SK-N-SH (cell line): ENCODE data around the gene RUNDC3A. TPM values are rescaled to one million over a fixed set of nuclear protein-coding genes. Genes with fewer than 3 reads are reported as not detected.

Source experiments
- CTCF ChIA-PET: fragments of 300-600, 350-600 bp; formaldehyde crosslinking; extraction: SDS; loops from one replicate; lab custom pipeline; 2021; lab: Yijun Ruan, JAX
- POLR2A ChIA-PET: fragments of 350-600 bp; sonication (Branson Sonifier 250); formaldehyde crosslinking; extraction: SDS; loops from one replicate; lab custom pipeline; 2020; ENCODE audit warnings: antibody characterized with exemption, inconsistent platforms; lab: Yijun Ruan, JAX
- DNase-seq: peaks from one replicate; pipeline ENCODE4 v3.0.0; 2012
- H2AFZ ChIP-seq: fragments of 200-600 bp; sonication (generic); 2 replicates; pipeline ENCODE4 v1.8.1; 2016; ENCODE audit warnings: antibody characterized with exemption, mild to moderate bottlenecking, low read depth
- H3F3A ChIP-seq: fragments of 200-600 bp; sonication (generic); replicated peaks from 2 replicates; pipeline ENCODE3; 2016; ENCODE audit warnings: antibody characterized with exemption, mild to moderate bottlenecking; ENCODE audit not compliant: insufficient read depth
- H3K27ac ChIP-seq, 2 experiments: fragments of 200-500 bp in 1 of 2; fragments of 200-600 bp in 1 of 2; sonication (Bioruptor generic) in 1 of 2; sonication (generic), shearing (Covaris generic) in 1 of 2; 2 replicates each; pipeline versions ENCODE4 v1.5.1 to v1.6.1; 2014 to 2016; ENCODE audit warnings: low read depth in 2 of 2, inconsistent platforms in 1 of 2, low read length in 1 of 2, mild to moderate bottlenecking in 1 of 2, mixed read lengths in 1 of 2
- H3K27me3 ChIP-seq: fragments of 200-600 bp; sonication (generic), shearing (Covaris generic); 2 replicates; pipeline ENCODE4 v1.6.1; 2016; ENCODE audit warnings: mixed run types; ENCODE audit not compliant: insufficient read depth
- H3K36me3 ChIP-seq, 2 experiments: fragments of 200-500 bp in 1 of 2; fragments of 200-600 bp in 1 of 2; sonication (Bioruptor generic) in 1 of 2; sonication (generic) in 1 of 2; replicated peaks in 1 of 2; 2 replicates each; pipeline versions ENCODE3 to v1.5.1; 2014 to 2016; ENCODE audit warnings: low read length in 1 of 2, mild to moderate bottlenecking in 1 of 2; ENCODE audit not compliant: insufficient read depth in 2 of 2, control insufficient read depth in 1 of 2
- H3K4me1 ChIP-seq, 2 experiments: fragments of 200-500 bp in 1 of 2; fragments of 200-600 bp in 1 of 2; sonication (Bioruptor generic) in 1 of 2; sonication (generic), shearing (Covaris generic) in 1 of 2; 2 replicates each; pipeline versions ENCODE4 v1.5.1 to v1.6.1; 2014 to 2016; ENCODE audit warnings: low read depth in 1 of 2, low read length in 1 of 2, mixed run types in 1 of 2; ENCODE audit not compliant: insufficient read depth in 2 of 2, control insufficient read depth in 1 of 2
- H3K4me2 ChIP-seq: fragments of 200-600 bp; sonication (generic), shearing (Covaris generic); 2 replicates; pipeline ENCODE4 v1.6.1; 2017; ENCODE audit warnings: mixed run types
- H3K4me3 ChIP-seq, 2 experiments: fragments of 200-500 bp in 1 of 2; fragments of 200-600 bp in 1 of 2; sonication (Bioruptor generic) in 1 of 2; sonication (generic), shearing (Covaris generic) in 1 of 2; 2 replicates each; pipeline versions ENCODE4 v1.5.1 to v1.8.1; 2014 to 2016; ENCODE audit warnings: low read depth in 2 of 2, inconsistent platforms in 1 of 2, low read length in 1 of 2, mild to moderate bottlenecking in 1 of 2, mixed read lengths in 1 of 2, moderate library complexity in 1 of 2
- H3K79me2 ChIP-seq: fragments of 200-600 bp; sonication (generic); 2 replicates; pipeline ENCODE4 v1.8.1; 2017; ENCODE audit warnings: mild to moderate bottlenecking; ENCODE audit not compliant: insufficient read depth
- H3K9ac ChIP-seq: fragments of 200-600 bp; sonication (generic); 2 replicates; pipeline ENCODE4 v1.6.1; 2017; ENCODE audit warnings: mixed run types
- H3K9me2 ChIP-seq: fragments of 200-600 bp; sonication (generic); 2 replicates; pipeline ENCODE4 v1.6.1; 2017; ENCODE audit warnings: mixed run types
- H3K9me3 ChIP-seq: fragments of 200-600 bp; sonication (generic); 2 replicates; pipeline ENCODE4 v1.6.1; 2017; ENCODE audit warnings: mixed run types, mild to moderate bottlenecking, moderate library complexity
- H4K20me1 ChIP-seq: fragments of 200-600 bp; sonication (generic); 2 replicates; pipeline ENCODE4 v1.6.1; 2017; ENCODE audit warnings: mild to moderate bottlenecking, mixed run types; ENCODE audit not compliant: insufficient read depth
- CHD2 ChIP-seq: fragments of 150-350 bp; IDR thresholded peaks from 2 replicates; pipeline ENCODE4 v1.6.1; 2018; ENCODE audit warnings: low read length; ENCODE audit not compliant: partially characterized antibody
- ELF1 ChIP-seq: IDR thresholded peaks from 2 replicates; pipeline ENCODE4 v1.4.0; 2012
- EP300 ChIP-seq, 2 experiments: IDR thresholded peaks; 2 replicates each; pipeline versions ENCODE4 v1.4.0 to v1.6.1; 2012; ENCODE audit warnings: borderline replicate concordance in 1 of 2, low read depth in 1 of 2, low read length in 1 of 2
- FOXJ3 ChIP-seq: sonication (generic); formaldehyde crosslinking; IDR thresholded peaks from 2 replicates; pipeline ENCODE4 v1.5.1; 2020; ENCODE audit warnings: mild to moderate bottlenecking, missing genetic modification reagents
- JUND ChIP-seq: IDR thresholded peaks from 2 replicates; pipeline ENCODE4 v1.4.0; 2012
- MEF2A ChIP-seq: IDR thresholded peaks from 2 replicates; pipeline ENCODE4 v1.4.0; 2012; ENCODE audit warnings: low read depth, borderline replicate concordance
- MXI1 ChIP-seq: IDR thresholded peaks from 2 replicates; pipeline ENCODE4 v1.6.1; 2012; ENCODE audit warnings: mild to moderate bottlenecking, low read depth, low read length, improper control_type of control experiment
- NFIC ChIP-seq: IDR thresholded peaks from 2 replicates; pipeline ENCODE4 v1.4.0; 2012; ENCODE audit warnings: borderline replicate concordance
- NRF1 ChIP-seq: IDR thresholded peaks from 2 replicates; pipeline ENCODE4 v1.6.1; 2012; ENCODE audit warnings: low read depth, mild to moderate bottlenecking, low read length
- POLR2AphosphoS5 ChIP-seq: IDR thresholded peaks from 2 replicates; pipeline ENCODE4 v1.6.1; 2012; ENCODE audit warnings: low read depth, low read length
- RAD21 ChIP-seq: IDR thresholded peaks from 2 replicates; pipeline ENCODE4 v1.6.1; 2012; ENCODE audit warnings: mild to moderate bottlenecking, low read length
- RCOR1 ChIP-seq: fragments of 150-350 bp; IDR thresholded peaks from 2 replicates; pipeline ENCODE4 v1.6.1; 2017; ENCODE audit warnings: antibody characterized with exemption, low read length
- RFX5 ChIP-seq: IDR thresholded peaks from 2 replicates; pipeline ENCODE4 v1.6.1; 2012; ENCODE audit warnings: mild to moderate bottlenecking, improper control_type of control experiment, low read length
- RXRA ChIP-seq: IDR thresholded peaks from 2 replicates; pipeline ENCODE4 v1.4.0; 2012; ENCODE audit warnings: low read depth, mild to moderate bottlenecking, borderline replicate concordance
- SIN3A ChIP-seq: IDR thresholded peaks from 2 replicates; pipeline ENCODE4 v1.6.1; 2012; ENCODE audit warnings: low read depth, mild to moderate bottlenecking, low read length, moderate library complexity, borderline replicate concordance
- TCF12 ChIP-seq: IDR thresholded peaks from 2 replicates; pipeline ENCODE4 v1.4.0; 2012
- TEAD4 ChIP-seq: IDR thresholded peaks from 2 replicates; pipeline ENCODE4 v1.4.0; 2012; ENCODE audit warnings: mild to moderate bottlenecking, borderline replicate concordance; ENCODE audit not compliant: insufficient read depth
- YY1 ChIP-seq: IDR thresholded peaks from 2 replicates; pipeline ENCODE4 v1.4.0; 2012; ENCODE audit warnings: low read depth, mild to moderate bottlenecking
- whole genome bisulfite sequencing: methylation state at CpG from one replicate; pipeline ENCODE4 v1.1.6; 2017; ENCODE audit warnings: low lambda C conversion rate; 5-methylcytosine and 5-hydroxymethylcytosine counted together
- polyA plus RNA-seq, 3 experiments: library from polyadenylated mRNA; depleted of rRNA; stranded (reverse); fragments of >200 nt; gene quantifications; 2 replicates each; pipeline ENCODE4 v1.2.3, GENCODE V29; 2012
- TF ChIP-seq, protein P1 (sequence below): IDR thresholded peaks from 2 replicates; pipeline ENCODE4 v1.4.0; 2012; ENCODE audit warnings: low read depth, borderline replicate concordance
- TF ChIP-seq, protein P2 (sequence below): fragments of 200-600 bp; sonication (generic); IDR thresholded peaks from 2 replicates; pipeline ENCODE4 v1.6.1; 2017; ENCODE audit warnings: antibody characterized with exemption, mild to moderate bottlenecking, moderate library complexity

The RUNDC3A gene
- polyA plus RNA-seq, 1 of the 3 experiments (the other 2 are of a cell fraction) = 8.9 TPM

DNA sequence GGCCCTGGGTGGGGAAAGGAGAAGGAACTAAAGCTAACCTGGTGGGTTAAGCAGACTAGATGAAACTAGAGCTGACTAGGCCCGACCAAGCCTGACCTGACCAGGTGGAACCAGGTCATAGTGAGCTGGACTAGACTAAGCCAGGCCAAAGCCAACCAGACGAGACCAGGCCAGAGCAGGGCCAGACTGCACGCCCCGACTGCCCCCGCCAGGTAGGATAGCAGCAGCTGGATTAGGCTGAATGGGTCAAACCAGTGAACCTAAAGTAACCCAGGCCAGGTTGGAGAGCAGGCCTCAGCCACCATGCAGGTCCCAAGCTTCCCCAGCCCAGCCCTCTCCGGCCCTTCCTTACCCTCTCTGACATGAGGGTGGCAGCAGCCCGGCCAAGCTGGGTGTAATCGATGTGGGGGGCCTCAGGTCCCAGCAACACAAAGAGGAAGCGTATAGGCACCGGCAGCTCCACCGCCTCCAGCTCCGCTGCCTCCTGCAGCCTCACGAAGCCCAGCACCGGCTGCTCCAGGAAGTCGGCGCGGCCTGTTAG is 49.5 kb upstream of the RUNDC3A start:
- Histone ChIP-seq H2AFZ (no peak overlapping the region), H3K9ac (no peak overlapping the region), H3K9me2 (no peaks in the 10 kb centered on the region)
- WGBS = 82% methylated on average over 14 of the region's 17 CpGs
- TF ChIP-seq YY1 = no peak
- TF ChIP-seq MXI1 = no peak
- TF ChIP-seq TCF12 = no peak
- no peak for TF ChIP-seq EP300 (IDR thresholded peaks at IDR 0.05; ENCODE audit: borderline replicate concordance in 1 of 2, low read depth in 1 of 2, low read length in 1 of 2)
- TF ChIP-seq, all 33 proteins: peak for 0
- POLR2A ChIA-PET = interaction anchor here (1.1 kb wide), 1 partner anchor 50 kb away, joined by 4 read pairs; the partner anchor contains the start of gene RUNDC3A
- H4K20me1 ChIP-seq = no peaks in the 10 kb centered on the region
- no peak for DNase-seq
- H3F3A ChIP-seq = no peaks in the 10 kb centered on the region
- CTCF ChIA-PET = interaction anchor here (1.0 to 1.6 kb wide), 3 partner anchors 8 to 91 kb away, joined by 3 to 5 read pairs (median 4); no protein-coding TSS in a partner anchor
- H3K27me3 ChIP-seq = no peaks in the 10 kb centered on the region
- H3K4me3 ChIP-seq = no peak overlapping the region
- H3K9me3 ChIP-seq = no peaks in the 10 kb centered on the region
- H3K4me2 ChIP-seq = no peak overlapping the region
- no peaks in the 10 kb centered on the region for H3K36me3 ChIP-seq
- H3K4me1 ChIP-seq = no peaks in the 10 kb centered on the region; a peak in 1 of 4 replicates
- H3K79me2 ChIP-seq = no peaks in the 10 kb centered on the region
- H3K27ac ChIP-seq = no peak overlapping the region

DNA sequence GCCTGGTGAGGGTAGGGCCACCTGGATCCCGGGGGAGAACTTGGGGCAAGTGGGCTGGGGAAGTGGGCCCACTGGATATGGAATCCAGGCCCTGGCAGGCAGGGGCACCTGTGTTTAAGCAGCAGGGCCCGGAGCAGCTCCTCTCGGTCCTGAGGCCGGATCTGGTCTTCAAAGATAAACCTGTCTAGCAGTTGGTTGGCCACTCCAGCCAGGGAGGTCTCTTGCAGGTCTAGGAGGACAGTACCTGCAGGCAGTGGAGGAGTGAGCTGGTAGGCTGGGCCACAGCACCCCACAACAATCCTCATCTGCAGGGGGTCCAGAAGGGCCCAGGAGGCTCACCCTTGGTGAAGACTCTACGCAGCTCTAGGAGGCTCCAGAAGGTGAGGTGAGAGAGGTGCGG is 48.1 kb upstream of the RUNDC3A start:
- H3K4me2 ChIP-seq = no peak overlapping the region
- no peaks in the 10 kb centered on the region for H3K36me3 ChIP-seq
- no peaks in the 10 kb centered on the region for H3K9me3 ChIP-seq
- no peak overlapping the region for H3K4me3 ChIP-seq
- H3K27me3 ChIP-seq = no peaks in the 10 kb centered on the region
- no peak overlapping the region for H3K9ac ChIP-seq
- H3K79me2 ChIP-seq = no peaks in the 10 kb centered on the region
- H4K20me1 ChIP-seq = no peaks in the 10 kb centered on the region
- TF ChIP-seq RCOR1 = no peak
- no peak for TF ChIP-seq MEF2A
- TF ChIP-seq FOXJ3 = no peak
- no peak for TF ChIP-seq RFX5
- TF ChIP-seq RAD21 = no peak
- TF ChIP-seq JUND = no peak
- no peak for TF ChIP-seq TEAD4
- DNase-seq = no peak
- H3K9me2 ChIP-seq = no peaks in the 10 kb centered on the region
- WGBS = 79% methylated on average over 6 of the region's 6 CpGs
- H2AFZ ChIP-seq = no peak overlapping the region
- no peaks in the 10 kb centered on the region; a peak in 1 of 4 replicates for H3K4me1 ChIP-seq
- ChIA-PET CTCF (no interaction called here), POLR2A (no interaction called here)
- H3K27ac ChIP-seq = no peak overlapping the region
- no peaks in the 10 kb centered on the region for H3F3A ChIP-seq

DNA sequence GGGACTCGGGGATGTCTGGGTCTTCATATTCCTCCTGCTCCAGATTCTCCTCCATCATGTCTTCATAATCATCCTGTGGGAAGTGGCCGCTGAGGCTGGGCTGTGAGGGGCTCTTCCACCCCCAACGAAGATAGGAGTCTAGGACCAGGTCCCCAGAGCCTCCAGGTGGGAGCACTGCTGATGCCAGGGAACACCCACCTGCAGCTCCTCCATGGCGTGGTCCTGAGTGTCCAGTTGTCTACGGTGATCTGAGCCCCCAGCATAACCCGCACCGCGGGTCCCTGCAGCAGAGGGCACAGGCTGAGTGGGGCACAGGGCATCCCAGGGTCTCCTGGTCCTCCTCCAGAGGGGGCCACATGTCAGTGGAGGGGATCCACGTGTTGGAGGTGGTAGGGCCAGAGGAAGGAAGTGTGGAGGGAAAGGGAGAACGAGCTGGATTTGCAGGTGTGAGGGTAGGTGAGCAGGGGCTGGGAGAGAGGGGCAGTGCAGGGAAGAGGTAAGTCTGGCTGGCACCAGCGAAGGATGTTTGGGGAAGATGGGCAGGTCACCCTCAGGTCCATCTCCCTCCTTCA is 45.7 kb upstream of the RUNDC3A start:
- no peaks in the 10 kb centered on the region for H3K79me2 ChIP-seq
- no peak overlapping the region for H3K27ac ChIP-seq
- H3K4me1 ChIP-seq = peaks cover 0 to 3% of the 10 kb centered on the region in 2 experiments; a peak in 1 of 4 replicates
- no peak overlapping the region for H3K4me3 ChIP-seq
- H3K36me3 ChIP-seq = no peaks in the 10 kb centered on the region
- no peak overlapping the region for H2AFZ ChIP-seq
- no peaks in the 10 kb centered on the region for H3F3A ChIP-seq
- H4K20me1 ChIP-seq = no peaks in the 10 kb centered on the region
- POLR2A ChIA-PET = no interaction called here
- no peaks in the 10 kb centered on the region for H3K27me3 ChIP-seq
- no peaks in the 10 kb centered on the region for H3K9me3 ChIP-seq
- H3K4me2 ChIP-seq = no peak overlapping the region
- no peak overlapping the region for H3K9ac ChIP-seq
- no peak for DNase-seq
- CTCF ChIA-PET = interaction anchor here (0.7 to 1.5 kb wide), 3 partner anchors 40 to 270 kb away, joined by 3 to 4 read pairs (median 3); no protein-coding TSS in a partner anchor
- H3K9me2 ChIP-seq = no peaks in the 10 kb centered on the region
- 35% methylated on average over 8 of the region's 11 CpGs for WGBS
- TF ChIP-seq, protein P1, sequence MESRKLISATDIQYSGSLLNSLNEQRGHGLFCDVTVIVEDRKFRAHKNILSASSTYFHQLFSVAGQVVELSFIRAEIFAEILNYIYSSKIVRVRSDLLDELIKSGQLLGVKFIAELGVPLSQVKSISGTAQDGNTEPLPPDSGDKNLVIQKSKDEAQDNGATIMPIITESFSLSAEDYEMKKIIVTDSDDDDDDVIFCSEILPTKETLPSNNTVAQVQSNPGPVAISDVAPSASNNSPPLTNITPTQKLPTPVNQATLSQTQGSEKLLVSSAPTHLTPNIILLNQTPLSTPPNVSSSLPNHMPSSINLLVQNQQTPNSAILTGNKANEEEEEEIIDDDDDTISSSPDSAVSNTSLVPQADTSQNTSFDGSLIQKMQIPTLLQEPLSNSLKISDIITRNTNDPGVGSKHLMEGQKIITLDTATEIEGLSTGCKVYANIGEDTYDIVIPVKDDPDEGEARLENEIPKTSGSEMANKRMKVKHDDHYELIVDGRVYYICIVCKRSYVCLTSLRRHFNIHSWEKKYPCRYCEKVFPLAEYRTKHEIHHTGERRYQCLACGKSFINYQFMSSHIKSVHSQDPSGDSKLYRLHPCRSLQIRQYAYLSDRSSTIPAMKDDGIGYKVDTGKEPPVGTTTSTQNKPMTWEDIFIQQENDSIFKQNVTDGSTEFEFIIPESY = no peak
- TF ChIP-seq MXI1 (no peak), YY1 (no peak), ELF1 (no peak), SIN3A (no peak), CHD2 (no peak), RXRA (no peak), RAD21 (no peak), NFIC (no peak), POLR2AphosphoS5 (no peak), NRF1 (no peak)
- TF ChIP-seq, protein P2, sequence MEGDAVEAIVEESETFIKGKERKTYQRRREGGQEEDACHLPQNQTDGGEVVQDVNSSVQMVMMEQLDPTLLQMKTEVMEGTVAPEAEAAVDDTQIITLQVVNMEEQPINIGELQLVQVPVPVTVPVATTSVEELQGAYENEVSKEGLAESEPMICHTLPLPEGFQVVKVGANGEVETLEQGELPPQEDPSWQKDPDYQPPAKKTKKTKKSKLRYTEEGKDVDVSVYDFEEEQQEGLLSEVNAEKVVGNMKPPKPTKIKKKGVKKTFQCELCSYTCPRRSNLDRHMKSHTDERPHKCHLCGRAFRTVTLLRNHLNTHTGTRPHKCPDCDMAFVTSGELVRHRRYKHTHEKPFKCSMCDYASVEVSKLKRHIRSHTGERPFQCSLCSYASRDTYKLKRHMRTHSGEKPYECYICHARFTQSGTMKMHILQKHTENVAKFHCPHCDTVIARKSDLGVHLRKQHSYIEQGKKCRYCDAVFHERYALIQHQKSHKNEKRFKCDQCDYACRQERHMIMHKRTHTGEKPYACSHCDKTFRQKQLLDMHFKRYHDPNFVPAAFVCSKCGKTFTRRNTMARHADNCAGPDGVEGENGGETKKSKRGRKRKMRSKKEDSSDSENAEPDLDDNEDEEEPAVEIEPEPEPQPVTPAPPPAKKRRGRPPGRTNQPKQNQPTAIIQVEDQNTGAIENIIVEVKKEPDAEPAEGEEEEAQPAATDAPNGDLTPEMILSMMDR = no peak
